Upper lobe of right lung (tissue), 1 donor: ENCODE measurements around the gene PNMA1. TPM values are rescaled to one million over a fixed set of nuclear protein-coding genes. Genes with fewer than 3 reads are reported as not detected.

Source experiments
- ATAC-seq: fragments of 200-7000 bp; cut with Tn5 transposase; one replicate; pipeline ENCODE4 v1.9.1; 2020; ENCODE audit warnings: mild to moderate bottlenecking, moderate library complexity
- DNase-seq: peaks from one replicate; pipeline ENCODE4 v3.0.0-alpha.2; 2020
- H3K27ac ChIP-seq: fragments of 200-600 bp; one replicate; pipeline ENCODE4 v1.8.0; 2022
- H3K27me3 ChIP-seq: fragments of 200-600 bp; one replicate; pipeline ENCODE4 v1.8.0; 2022; ENCODE audit warnings: mild to moderate bottlenecking
- H3K36me3 ChIP-seq: fragments of 200-600 bp; one replicate; pipeline ENCODE4 v1.8.0; 2022
- H3K4me1 ChIP-seq: fragments of 200-600 bp; one replicate; pipeline ENCODE4 v1.8.0; 2022
- H3K4me3 ChIP-seq: fragments of 200-600 bp; one replicate; pipeline ENCODE4 v1.8.0; 2022; ENCODE audit warnings: mild to moderate bottlenecking
- H3K9me3 ChIP-seq: fragments of 200-600 bp; one replicate; pipeline ENCODE4 v1.8.0; 2022
- CTCF ChIP-seq: fragments of 200-600 bp; IDR thresholded peaks from one replicate; pipeline ENCODE4 v1.8.0; 2022; ENCODE audit warnings: antibody characterized with exemption
- intact Hi-C: fragments of 100-400 bp; cut with DNase I; formaldehyde crosslinking; loops from one replicate; pipeline ENCODE4 v1.11.0; 2022
- total RNA-seq: library from RNA; stranded (reverse); fragmentation: NEBNext Ultra II Directional; extraction: Animal tissue kit (Norgen Biotek cat#: 25700); gene quantifications from one replicate; pipeline ENCODE4 v1.2.1, GENCODE V29; 2021
- donor health status: DM: no; HTN: yes; CAD: no; lungs with severe emphysema.

The PNMA1 gene
- total RNA-seq, 1 donor from 2014 or later = 22.0 TPM

GRCh38 chr14:73721101-73721821 lies 7.1 kb upstream of the PNMA1 start:
- ATAC-seq = no peak
- DNase-seq = no peak
- peaks cover 38% of the 10 kb centered on the region for H3K4me1 ChIP-seq
- H3K9me3 ChIP-seq = no peaks in the 10 kb centered on the region
- intact Hi-C loops = no loop called here
- peak overlapping the region; percentile 36 for H3K27ac ChIP-seq
- H3K36me3 ChIP-seq = peaks cover 99% of the 10 kb centered on the region
- TF ChIP-seq CTCF = no peak
- no peak overlapping the region for H3K4me3 ChIP-seq
- no peaks in the 10 kb centered on the region for H3K27me3 ChIP-seq

GRCh38 chr14:73720636-73721035 lies 6.5 kb upstream of the PNMA1 start:
- TF ChIP-seq CTCF = no peak
- ATAC-seq (no peak), DNase-seq (no peak)
- Histone ChIP-seq H3K4me1 (peaks cover 34% of the 10 kb centered on the region), H3K27ac (no peak overlapping the region), H3K27me3 (no peaks in the 10 kb centered on the region), H3K4me3 (no peak overlapping the region), H3K36me3 (peaks cover 99% of the 10 kb centered on the region), H3K9me3 (no peaks in the 10 kb centered on the region)
- intact Hi-C loops = no loop called here

- DNase-seq (no peak), ATAC-seq (no peak)
- no peaks in the 10 kb centered on the region for H3K9me3 ChIP-seq
- H3K4me3 ChIP-seq = no peak overlapping the region
- intact Hi-C loops = no loop called here
- TF ChIP-seq CTCF = no peak
- no peaks in the 10 kb centered on the region for H3K27me3 ChIP-seq
- peaks cover 25% of the 10 kb centered on the region for H3K4me1 ChIP-seq
- no peak overlapping the region for H3K27ac ChIP-seq
- H3K36me3 ChIP-seq = peaks cover 97% of the 10 kb centered on the region
Observed at GRCh38 chr14:73719791-73720190, 5.6 kb upstream of the PNMA1 start.

GRCh38 chr14:73719361-73719760 lies 5.2 kb upstream of the PNMA1 start:
- Histone ChIP-seq H3K36me3 (peaks cover 92% of the 10 kb centered on the region), H3K27me3 (no peaks in the 10 kb centered on the region), H3K9me3 (no peaks in the 10 kb centered on the region), H3K4me1 (peaks cover 24% of the 10 kb centered on the region), H3K27ac (no peak overlapping the region), H3K4me3 (no peak overlapping the region)
- intact Hi-C loops = no loop called here
- DNase-seq (no peak), ATAC-seq (no peak)
- TF ChIP-seq CTCF = no peak

- TF ChIP-seq CTCF = no peak
- intact Hi-C loops = no loop called here
- no peaks in the 10 kb centered on the region for H3K9me3 ChIP-seq
- no peak overlapping the region for H3K27ac ChIP-seq
- no peak overlapping the region for H3K4me3 ChIP-seq
- H3K27me3 ChIP-seq = no peaks in the 10 kb centered on the region
- peaks cover 17% of the 10 kb centered on the region for H3K4me1 ChIP-seq
- peaks cover 85% of the 10 kb centered on the region for H3K36me3 ChIP-seq
- DNase-seq (peak; percentile 54), ATAC-seq (no peak)
Observed at GRCh38 chr14:73718418-73719251, 4.5 kb upstream of the PNMA1 start.
